Thoracic aorta (tissue), 2 donors: ENCODE results near the gene MORC4. TPM values are rescaled to one million over a fixed set of nuclear protein-coding genes. Genes with fewer than 3 reads are reported as not detected.

Experiments
- ATAC-seq: fragments of 150-250 bp; one replicate; pipeline ENCODE4 v1.8.0; 2017; ENCODE audit warnings: low read depth; ENCODE audit not compliant: insufficient number of reproducible peaks, low FRiP score
- DNase-seq: peaks from one replicate; pipeline ENCODE4 v3.0.0-alpha.2; 2020; ENCODE audit warnings: low spot score
- H3K27ac ChIP-seq, 2 donors: fragments of 200-600 bp; sonication (generic); 1 replicate in 1 of 2; 2 replicates in 1 of 2; pipeline ENCODE4 v1.5.1; 2016; ENCODE audit warnings: mild to moderate bottlenecking in 2 of 2, moderate library complexity in 2 of 2
- H3K27me3 ChIP-seq: fragments of 200-600 bp; sonication (generic); replicated peaks from 2 replicates; pipeline ENCODE4 v1.6.0; 2016; ENCODE audit warnings: mild to moderate bottlenecking; ENCODE audit not compliant: insufficient read depth
- H3K36me3 ChIP-seq: fragments of 200-600 bp; sonication (generic); one replicate; pipeline ENCODE4 v1.5.1; 2016
- H3K4me1 ChIP-seq, 2 donors: fragments of 200-600 bp; sonication (generic); 1 replicate in 1 of 2; 2 replicates in 1 of 2; pipeline versions ENCODE4 v1.5.1 to v1.6.0; 2016; ENCODE audit warnings: low read depth in 2 of 2, mild to moderate bottlenecking in 1 of 2; ENCODE audit not compliant: control insufficient read depth in 1 of 2
- H3K4me3 ChIP-seq: fragments of 200-600 bp; sonication (generic); 2 replicates; pipeline ENCODE4 v1.5.1; 2016; ENCODE audit warnings: mild to moderate bottlenecking
- H3K9me3 ChIP-seq: fragments of 200-600 bp; sonication (generic); 2 replicates; pipeline ENCODE4 v1.5.1; 2016
- CTCF ChIP-seq: fragments of 200-600 bp; sonication (generic); IDR thresholded peaks from one replicate; pipeline ENCODE4 v1.5.1; 2019; ENCODE audit warnings: antibody characterized with exemption
- total RNA-seq, 2 donors: library from RNA; depleted of rRNA; stranded (reverse); fragments of >200 nt; gene quantifications; one replicate each; pipeline versions ENCODE4 v1.1.0 to v1.2.3, GENCODE V29; 2016

Gene MORC4
- total RNA-seq, 2 donors from 2014 or later, result 10.4 to 28.4 TPM

GRCh38 chrX:106921637-106922036 lies 78.4 kb downstream of the MORC4 start:
- Histone ChIP-seq H3K4me3 (no peak overlapping the region), H3K9me3 (no peaks in the 10 kb centered on the region), H3K4me1 (no peaks in the 10 kb centered on the region), H3K36me3 (no peaks in the 10 kb centered on the region), H3K27ac (no peak overlapping the region), H3K27me3 (no peaks in the 10 kb centered on the region)
- no peak for TF ChIP-seq CTCF
- ATAC-seq, result no peak
- DNase-seq, result no peak

- no peak within 1 kb of the TSS for H3K27ac ChIP-seq
- no peaks in the 10 kb centered on the region for H3K36me3 ChIP-seq
These were observed 80.0 kb downstream of the MORC4 start, which contains the start of gene CLDN2 for GRCh38 chrX:106919932-106920452. TSS of gene CLDN2 (plus strand) at chrX:106920402. CDS start at chrX:106928229, 7,827 bp downstream.

GRCh38 chrX:106917830-106918500 lies 82.0 kb downstream of the MORC4 start:
- ATAC-seq, result no peak
- no peak for TF ChIP-seq CTCF
- no peak overlapping the region for H3K4me3 ChIP-seq
- H3K36me3 ChIP-seq, result no peaks in the 10 kb centered on the region
- no peaks in the 10 kb centered on the region for H3K27me3 ChIP-seq
- no peak overlapping the region for H3K27ac ChIP-seq
- no peaks in the 10 kb centered on the region for H3K9me3 ChIP-seq
- DNase-seq, result no peak
- no peaks in the 10 kb centered on the region for H3K4me1 ChIP-seq

More at GRCh38 chrX:106919932-106920452, 80.0 kb downstream of the MORC4 start, which contains the start of gene CLDN2:
- H3K4me1 ChIP-seq, result no peaks in the 10 kb centered on the region
- H3K9me3 ChIP-seq, result no peaks in the 10 kb centered on the region
- DNase-seq (no peak), ATAC-seq (no peak)
- H3K27me3 ChIP-seq, result no peaks in the 10 kb centered on the region
- no peak within 1 kb of the TSS for H3K4me3 ChIP-seq
- TF ChIP-seq CTCF, result no peak

GRCh38 chrX:106912864-106913263 lies 87.1 kb downstream of the MORC4 start:
- no peak overlapping the region for H3K27ac ChIP-seq
- H3K27me3 ChIP-seq, result no peaks in the 10 kb centered on the region
- TF ChIP-seq CTCF, result no peak
- ATAC-seq, result no peak
- H3K4me1 ChIP-seq, result no peaks in the 10 kb centered on the region
- H3K4me3 ChIP-seq, result no peak overlapping the region
- no peak for DNase-seq
- no peaks in the 10 kb centered on the region for H3K9me3 ChIP-seq
- H3K36me3 ChIP-seq, result no peaks in the 10 kb centered on the region

- TF ChIP-seq CTCF, result no peak
- no peak overlapping the region for H3K4me3 ChIP-seq
These were observed 93.7 kb downstream of the MORC4 start for GRCh38 chrX:106906361-106906760.

More at GRCh38 chrX:106906361-106906760, 93.7 kb downstream of the MORC4 start:
- no peaks in the 10 kb centered on the region for H3K4me1 ChIP-seq
- H3K27me3 ChIP-seq, result no peaks in the 10 kb centered on the region
- no peak overlapping the region for H3K27ac ChIP-seq
- no peaks in the 10 kb centered on the region for H3K9me3 ChIP-seq
- H3K36me3 ChIP-seq, result no peaks in the 10 kb centered on the region
- ATAC-seq (no peak), DNase-seq (no peak)
